UCSD-AML1 (cell line): ENCODE results near the gene UQCC5.

ENCODE experiments used
- DNase-seq: peaks from one replicate; lab custom pipeline; 2025; ENCODE audit not compliant: unreplicated experiment; lab: John Stamatoyannopoulos, UW

Gene UQCC5, protein sequence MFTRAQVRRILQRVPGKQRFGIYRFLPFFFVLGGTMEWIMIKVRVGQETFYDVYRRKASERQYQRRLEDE

DNA sequence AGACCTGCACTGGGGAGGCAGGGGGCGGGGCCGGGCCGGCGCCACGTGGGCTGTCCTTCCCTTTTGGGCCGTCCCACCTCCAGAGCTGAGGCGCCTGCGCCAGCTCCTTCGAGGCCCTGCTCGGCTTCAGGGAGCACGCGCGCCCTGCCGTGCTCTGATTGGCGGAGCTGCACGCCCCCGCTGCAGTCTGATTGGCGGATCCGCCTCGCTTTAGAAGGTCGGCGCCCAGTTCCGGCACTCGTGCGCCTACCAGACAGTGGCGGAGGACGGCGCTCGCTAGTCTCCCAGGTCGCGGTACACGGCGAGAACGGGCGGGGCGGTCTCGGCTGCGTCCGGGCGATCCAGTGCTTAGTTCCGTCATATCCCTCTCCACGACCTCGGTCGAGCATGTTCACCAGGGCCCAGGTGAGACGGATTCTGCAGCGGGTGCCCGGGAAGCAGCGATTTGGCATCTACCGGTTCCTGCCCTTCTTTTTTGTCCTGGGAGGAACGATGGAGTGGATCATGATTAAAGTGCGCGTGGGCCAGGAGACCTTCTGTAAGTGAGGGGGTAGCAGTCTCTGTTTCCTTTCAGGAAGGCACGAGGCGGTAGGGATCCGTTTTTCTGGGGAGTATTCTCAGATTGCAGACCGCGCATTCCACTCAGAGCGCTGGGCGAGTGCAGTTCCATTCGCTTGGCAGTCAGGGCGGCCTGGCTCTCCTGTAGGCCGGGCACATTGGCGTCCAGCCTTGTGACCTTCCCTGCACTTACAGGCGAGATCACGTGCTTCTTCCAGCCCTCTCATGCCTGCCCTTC is at the start of gene UQCC5:
Gene UQCC5, plus strand, starts transcription at position 237 of the 796 bp plus-strand sequence. Its CDS starts 151 bp downstream, at position 388.
- DNase-seq, result peak; percentile 99

DNA sequence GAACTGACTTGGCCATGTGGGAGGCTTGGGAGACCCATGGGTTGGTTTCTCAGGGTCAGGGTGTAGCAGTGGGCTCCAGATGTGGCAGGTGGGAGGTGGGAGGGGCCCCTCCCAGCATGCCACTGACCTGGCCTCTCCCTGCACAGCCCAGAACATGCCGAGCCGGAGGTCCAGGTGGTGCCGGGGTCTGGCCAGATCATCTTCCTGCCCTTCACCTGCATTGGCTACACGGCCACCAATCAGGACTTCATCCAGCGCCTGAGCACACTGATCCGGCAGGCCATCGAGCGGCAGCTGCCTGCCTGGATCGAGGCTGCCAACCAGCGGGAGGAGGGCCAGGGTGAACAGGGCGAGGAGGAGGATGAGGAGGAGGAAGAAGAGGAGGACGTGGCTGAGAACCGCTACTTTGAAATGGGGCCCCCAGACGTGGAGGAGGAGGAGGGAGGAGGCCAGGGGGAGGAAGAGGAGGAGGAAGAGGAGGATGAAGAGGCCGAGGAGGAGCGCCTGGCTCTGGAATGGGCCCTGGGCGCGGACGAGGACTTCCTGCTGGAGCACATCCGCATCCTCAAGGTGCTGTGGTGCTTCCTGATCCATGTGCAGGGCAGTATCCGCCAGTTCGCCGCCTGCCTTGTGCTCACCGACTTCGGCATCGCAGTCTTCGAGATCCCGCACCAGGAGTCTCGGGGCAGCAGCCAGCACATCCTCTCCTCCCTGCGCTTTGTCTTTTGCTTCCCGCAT is 49.2 kb upstream of the UQCC5 start:
- no peak for DNase-seq

DNA sequence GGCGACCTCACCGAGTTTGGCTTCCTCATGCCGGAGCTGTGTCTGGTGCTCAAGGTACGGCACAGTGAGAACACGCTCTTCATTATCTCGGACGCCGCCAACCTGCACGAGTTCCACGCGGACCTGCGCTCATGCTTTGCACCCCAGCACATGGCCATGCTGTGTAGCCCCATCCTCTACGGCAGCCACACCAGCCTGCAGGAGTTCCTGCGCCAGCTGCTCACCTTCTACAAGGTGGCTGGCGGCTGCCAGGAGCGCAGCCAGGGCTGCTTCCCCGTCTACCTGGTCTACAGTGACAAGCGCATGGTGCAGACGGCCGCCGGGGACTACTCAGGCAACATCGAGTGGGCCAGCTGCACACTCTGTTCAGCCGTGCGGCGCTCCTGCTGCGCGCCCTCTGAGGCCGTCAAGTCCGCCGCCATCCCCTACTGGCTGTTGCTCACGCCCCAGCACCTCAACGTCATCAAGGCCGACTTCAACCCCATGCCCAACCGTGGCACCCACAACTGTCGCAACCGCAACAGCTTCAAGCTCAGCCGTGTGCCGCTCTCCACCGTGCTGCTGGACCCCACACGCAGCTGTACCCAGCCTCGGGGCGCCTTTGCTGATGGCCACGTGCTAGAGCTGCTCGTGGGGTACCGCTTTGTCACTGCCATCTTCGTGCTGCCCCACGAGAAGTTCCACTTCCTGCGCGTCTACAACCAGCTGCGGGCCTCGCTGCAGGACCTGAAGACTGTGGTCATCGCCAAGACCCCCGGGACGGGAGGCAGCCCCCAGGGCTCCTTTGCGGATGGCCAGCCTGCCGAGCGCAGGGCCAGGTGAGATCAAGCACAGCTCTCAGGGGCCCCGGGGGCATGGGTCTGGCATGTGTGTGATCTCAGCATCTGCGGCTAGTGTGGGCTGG is 48.4 kb upstream of the UQCC5 start:
- no peak for DNase-seq

DNA sequence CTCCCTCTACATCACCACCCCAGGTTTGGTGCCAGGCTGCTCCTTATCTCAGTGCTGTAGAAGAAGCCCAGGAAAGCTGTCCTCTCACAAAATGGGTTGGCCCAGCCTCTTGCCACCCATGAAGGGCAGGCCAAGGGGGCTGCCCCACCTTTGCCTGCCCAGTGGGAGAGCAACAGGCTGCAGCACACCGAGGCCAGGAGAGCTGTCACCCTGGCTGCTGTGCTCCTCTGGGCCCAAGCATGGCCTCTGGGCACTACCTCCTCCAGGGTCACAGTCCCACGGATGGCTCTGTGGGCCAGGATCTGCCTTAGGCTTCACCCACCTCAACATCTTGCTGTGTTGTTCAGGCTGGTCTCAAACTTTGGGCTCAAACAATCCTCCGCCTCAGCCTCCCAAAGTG is 47.7 kb upstream of the UQCC5 start:
- no peak for DNase-seq

GRCh38 chr3:52489453-52489852 is 47.0 kb upstream of the UQCC5 start:
- DNase-seq, result no peak

GRCh38 chr3:52490035-52490938 is 46.1 kb upstream of the UQCC5 start:
- no peak for DNase-seq

DNA sequence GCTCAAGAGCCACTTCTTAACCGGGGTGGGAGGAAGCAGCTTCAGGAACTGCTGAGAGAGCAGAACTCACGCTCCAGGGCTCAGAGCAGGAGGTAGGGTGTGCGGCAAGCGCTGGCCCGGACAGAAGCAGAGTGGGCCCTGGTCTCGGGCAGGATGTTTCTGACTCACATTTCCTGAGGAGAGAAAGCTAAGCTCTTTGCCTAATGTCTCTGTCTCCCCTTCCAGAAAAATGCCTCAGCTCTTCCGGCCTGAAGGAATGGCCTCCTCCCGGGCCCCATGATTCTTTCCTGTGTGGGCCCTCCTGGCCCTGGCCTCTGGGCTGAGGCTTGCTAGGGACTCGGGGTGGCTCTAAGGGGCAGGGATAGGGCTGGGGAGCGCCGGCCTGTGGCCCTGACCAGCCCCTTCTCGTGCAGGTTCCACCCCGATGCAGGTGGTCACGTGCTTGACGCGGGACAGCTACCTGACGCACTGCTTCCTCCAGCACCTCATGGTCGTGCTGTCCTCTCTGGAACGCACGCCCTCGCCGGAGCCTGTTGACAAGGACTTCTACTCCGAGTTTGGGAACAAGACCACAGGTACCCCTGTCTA is 45.4 kb upstream of the UQCC5 start:
- DNase-seq, result peak; percentile 77

DNA sequence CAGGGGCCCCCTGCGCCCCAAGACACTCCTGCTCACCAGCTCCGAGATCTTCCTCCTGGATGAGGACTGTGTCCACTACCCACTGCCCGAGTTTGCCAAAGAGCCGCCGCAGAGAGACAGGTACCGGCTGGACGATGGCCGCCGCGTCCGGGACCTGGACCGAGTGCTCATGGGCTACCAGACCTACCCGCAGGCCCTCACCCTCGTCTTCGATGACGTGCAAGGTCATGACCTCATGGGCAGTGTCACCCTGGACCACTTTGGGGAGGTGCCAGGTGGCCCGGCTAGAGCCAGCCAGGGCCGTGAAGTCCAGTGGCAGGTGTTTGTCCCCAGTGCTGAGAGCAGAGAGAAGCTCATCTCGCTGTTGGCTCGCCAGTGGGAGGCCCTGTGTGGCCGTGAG is 44.3 kb upstream of the UQCC5 start:
- no peak for DNase-seq

DNA sequence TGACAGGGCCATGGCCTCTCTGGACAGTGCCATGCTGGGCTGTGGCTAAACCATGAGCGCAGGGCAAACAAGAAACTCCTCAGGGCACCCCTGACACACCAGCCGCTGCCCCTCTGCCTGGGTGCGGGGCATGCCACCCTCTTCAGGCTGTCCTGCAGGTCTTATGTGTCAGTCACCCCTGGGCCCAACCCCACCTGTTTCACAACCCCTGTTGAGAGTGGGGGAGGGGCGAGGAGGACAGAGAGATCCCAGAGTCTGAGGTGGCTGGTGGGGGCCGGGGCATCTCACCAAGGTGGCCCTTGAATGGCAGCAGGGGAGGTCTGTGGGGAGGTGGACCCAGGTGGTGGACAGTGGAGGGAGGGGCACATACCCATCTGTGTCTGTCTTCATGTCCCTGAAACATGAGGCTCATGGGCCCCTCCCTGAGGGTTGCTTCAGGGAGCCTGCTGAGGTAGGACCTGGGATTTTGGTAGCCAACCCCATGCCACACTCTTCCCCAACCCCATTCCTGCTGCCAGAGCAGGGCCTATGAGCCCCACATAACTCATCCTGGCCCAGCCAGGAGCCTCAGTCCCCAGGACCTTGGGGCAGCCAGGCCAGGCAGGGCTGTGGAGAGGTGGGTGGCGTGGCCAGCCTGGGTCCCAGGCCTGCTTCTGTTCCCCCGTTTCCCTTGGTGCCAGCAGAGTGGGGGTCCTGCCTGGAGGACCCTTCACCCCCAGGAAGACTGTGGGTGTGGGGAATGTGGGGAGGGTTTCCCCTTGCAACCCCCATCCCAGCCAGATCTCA is 43.0 kb upstream of the UQCC5 start:
- no peak for DNase-seq

DNA sequence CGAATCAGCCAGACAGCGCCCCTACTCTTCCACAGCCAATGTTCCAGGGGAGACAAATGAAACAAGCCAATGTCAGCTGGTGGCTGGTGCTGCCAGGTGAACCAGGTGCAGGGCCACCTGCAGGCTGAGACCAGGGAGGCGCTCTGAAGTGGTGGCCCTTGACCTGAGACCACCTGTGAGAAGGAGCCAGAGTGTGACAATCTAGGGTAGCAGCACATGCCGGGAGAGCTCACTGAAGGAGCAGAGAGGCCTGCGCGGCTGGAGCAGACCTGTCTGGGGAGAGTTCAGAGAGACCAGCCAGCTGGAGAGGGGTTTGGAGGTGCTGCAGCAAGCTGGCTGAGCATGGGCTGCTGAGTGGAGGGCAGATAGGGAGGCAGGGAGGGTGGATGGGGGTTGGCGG is 42.0 kb upstream of the UQCC5 start:
- DNase-seq, result no peak

DNA sequence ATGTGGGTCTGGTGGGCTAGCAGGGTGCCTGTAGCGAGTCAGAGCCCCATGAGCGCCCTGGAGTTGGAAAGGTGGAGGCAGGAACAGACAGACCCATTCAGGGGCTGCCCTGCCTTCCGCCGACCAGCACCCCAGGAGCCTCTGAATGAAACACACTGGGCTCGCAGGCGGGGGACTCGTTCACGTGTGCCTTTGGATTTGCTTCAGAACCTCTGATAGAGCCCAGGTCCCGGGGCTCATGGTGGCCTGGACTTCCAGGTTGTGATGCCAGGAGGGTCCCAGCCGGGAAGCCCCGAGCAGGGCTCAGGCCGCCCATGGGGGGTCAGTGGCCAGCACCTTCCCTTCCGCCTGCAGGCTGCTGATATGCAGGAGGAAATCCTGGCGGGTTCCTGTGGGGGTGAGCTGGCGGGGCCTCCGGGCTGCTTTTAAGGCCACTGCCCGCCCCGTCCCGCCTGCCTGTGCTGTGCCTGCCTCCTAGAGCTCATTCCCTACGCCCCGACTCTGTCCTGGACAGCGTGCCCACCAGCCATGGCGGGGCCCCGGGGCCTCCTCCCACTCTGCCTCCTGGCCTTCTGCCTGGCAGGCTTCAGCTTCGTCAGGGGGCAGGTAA is 41.4 kb upstream of the UQCC5 start, which contains the start of gene STAB1:
Gene STAB1, plus strand, starts transcription at position 453 of the 610 bp plus-strand sequence. Its CDS starts 76 bp downstream, at position 529.
- peak; percentile 80 for DNase-seq

DNA sequence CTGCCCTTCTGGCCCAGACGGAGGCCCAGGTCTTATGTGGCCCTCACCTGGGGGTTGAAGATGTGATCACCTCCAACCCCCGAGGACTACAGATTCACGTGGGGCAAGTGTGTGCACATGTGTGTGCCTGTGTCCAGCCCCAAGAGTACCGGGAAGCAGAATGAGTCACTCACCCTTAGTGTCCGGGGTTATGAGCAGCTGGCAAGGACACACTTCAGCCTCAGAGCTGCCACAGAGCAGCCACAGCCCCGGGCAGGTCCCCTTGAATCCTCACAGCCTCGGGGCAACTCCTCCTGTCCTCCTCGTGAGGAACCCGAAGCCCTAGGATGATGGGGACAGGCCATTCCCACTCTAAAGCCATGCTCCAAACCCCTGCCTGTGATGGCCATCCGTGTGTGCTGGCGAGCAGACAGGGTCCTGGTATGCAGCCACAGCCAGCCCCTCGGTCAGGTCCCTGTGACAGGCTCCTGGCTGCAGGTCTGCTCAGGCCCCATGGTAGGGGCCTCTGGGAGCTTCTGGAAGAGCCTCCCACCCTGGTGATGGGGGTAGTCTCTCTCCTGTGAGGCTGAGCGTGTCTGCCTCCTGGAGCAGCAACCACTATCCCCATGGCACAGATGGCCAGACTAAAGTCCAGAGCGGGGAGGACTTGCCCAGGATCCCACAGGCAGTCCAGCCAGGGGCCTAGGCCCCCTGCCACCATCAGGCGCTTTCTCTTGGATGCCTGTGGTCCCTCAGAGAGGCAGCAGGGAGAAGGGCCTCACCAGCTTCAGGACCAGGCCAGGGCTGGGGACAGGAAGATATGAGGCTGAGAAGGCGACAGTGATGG is 40.4 kb upstream of the UQCC5 start:
- peak; percentile 46 for DNase-seq

- peak; percentile 87 for DNase-seq
Measured at GRCh38 chr3:52498137-52499054, 38.0 kb upstream of the UQCC5 start.

DNA sequence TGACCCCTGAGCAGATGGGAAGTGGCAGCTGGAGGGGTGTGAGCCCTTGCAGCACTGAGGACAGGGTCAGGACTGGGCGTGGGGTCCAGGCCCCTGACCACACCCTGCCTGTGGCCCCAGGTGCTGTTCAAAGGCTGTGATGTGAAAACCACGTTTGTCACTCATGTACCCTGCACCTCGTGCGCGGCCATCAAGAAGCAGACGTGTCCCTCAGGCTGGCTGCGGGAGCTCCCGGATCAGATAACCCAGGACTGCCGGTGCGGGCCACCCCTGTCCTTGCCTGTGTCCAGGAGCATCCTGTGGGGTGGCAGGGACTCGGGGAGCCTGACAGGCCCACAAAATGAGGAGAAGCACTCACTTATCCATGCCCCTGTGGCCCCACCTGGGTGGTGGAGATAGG is 35.4 kb upstream of the UQCC5 start:
- DNase-seq, result no peak

DNA sequence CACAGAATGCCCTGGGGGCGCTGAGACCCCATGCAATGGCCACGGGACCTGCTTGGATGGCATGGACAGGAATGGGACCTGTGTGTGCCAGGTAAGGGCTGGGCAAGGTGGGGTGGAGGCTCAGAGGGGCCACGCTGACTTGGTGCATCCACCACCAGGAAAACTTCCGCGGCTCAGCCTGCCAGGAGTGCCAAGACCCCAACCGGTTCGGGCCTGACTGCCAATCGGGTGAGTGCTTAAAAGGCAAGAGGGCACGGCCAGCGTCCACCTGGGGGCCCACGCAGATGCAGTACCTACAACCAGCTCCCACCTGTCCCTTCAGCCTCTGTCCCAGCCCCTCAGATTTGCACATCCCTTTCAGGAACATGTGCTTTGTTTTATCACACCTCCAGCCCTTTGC is 34.4 kb upstream of the UQCC5 start:
- DNase-seq, result no peak

DNA sequence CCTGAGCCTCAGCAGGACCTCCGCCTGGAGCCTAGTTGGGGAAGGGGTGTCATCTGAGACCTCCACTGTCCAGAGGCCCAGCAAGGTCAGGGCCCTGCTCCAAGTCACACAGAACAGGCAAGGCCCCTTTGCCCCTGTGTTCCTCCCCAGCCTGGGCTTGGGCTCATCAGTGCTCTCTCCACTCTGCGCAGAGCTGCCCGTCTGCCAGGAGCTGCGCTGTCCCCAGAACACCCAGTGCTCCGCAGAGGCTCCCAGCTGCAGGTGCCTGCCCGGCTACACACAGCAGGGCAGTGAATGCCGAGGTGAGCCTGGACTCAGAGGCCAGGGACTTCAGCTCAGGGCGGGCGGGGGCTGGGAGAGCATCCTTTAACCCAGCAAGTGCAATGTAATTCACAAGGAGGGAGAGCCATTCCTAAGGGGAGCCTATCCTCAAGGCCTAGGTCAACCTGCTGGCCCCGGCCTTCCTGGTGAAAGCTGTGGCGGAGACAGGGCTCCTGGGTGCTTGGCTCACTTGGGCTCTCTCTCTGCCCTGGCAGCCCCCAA is 33.5 kb upstream of the UQCC5 start:
- no peak for DNase-seq
